LNCAP (cell line): ENCODE data around the gene GAR1.

Experiments
- TF ChIP-seq, protein P1 (sequence below): fragments of 450-650 bp; IDR thresholded peaks from 2 replicates; pipeline ENCODE4 v1.5.1; 2017; ENCODE audit warnings: mild to moderate bottlenecking

Gene GAR1

GRCh38 chr4:109872065-109872464, 56.5 kb downstream of the GAR1 start:
- TF ChIP-seq, protein P1, sequence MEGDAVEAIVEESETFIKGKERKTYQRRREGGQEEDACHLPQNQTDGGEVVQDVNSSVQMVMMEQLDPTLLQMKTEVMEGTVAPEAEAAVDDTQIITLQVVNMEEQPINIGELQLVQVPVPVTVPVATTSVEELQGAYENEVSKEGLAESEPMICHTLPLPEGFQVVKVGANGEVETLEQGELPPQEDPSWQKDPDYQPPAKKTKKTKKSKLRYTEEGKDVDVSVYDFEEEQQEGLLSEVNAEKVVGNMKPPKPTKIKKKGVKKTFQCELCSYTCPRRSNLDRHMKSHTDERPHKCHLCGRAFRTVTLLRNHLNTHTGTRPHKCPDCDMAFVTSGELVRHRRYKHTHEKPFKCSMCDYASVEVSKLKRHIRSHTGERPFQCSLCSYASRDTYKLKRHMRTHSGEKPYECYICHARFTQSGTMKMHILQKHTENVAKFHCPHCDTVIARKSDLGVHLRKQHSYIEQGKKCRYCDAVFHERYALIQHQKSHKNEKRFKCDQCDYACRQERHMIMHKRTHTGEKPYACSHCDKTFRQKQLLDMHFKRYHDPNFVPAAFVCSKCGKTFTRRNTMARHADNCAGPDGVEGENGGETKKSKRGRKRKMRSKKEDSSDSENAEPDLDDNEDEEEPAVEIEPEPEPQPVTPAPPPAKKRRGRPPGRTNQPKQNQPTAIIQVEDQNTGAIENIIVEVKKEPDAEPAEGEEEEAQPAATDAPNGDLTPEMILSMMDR, result no peak

DNA sequence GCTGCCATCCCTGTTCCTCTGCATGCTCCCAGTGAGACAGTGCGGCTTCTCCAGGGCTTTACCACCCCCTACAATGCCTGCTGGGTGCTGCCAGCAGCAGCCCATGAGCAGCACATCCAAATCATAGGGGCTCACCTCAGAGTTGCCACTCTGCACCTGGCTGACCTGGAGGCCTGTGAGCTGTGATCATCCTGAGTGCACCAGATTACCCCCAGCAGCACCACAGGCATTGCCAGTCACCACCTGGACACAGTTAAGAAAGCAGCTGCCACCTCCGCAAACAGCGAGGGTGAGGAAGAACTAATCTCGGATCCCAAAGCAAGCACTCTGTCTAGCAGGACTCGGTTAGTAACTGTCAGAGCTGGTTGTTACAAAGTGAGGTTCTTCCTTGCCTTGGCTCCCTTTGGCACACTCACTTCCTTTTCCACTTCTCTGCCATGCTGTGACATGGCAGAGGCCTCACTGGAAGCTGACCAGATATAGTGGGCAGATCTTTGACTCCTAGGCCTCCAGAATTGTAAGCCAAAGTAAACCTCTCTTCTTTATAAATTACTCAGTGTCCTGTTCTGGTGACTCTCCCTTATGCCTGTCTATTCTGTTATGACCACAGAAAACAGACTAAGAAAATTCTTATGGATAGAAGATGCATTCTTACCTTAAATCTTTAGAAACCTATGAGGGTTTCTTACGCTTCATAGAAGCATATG, 57.5 kb downstream of the GAR1 start:
- TF ChIP-seq, protein P1, result no peak

GRCh38 chr4:109873791-109874514, 58.4 kb downstream of the GAR1 start:
- TF ChIP-seq, protein P1, result peak; percentile 19; the same call in 1 of the 2 replicates
